ENCODE results near the gene MBIP.

DNA sequence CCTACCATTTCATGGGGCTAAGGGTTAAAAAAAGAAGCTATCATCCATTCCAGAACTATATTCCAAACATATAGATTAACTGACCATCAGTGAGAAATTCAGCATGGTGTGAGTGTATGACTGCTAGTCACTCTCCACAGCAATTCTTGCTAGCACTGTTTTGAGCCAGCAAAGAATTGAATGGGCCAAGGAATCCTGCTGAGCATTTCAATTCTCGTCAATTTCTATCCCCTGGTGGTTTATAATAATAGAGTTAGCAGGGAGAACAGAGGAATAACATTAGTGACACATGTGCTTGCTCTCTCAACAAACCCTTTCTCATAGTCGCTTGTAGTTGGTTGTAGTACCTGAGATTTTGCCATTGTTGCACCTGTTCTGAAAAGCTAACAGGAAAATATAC is 7.2 kb downstream of the MBIP start:
- TF ChIP-seq, protein P1, sequence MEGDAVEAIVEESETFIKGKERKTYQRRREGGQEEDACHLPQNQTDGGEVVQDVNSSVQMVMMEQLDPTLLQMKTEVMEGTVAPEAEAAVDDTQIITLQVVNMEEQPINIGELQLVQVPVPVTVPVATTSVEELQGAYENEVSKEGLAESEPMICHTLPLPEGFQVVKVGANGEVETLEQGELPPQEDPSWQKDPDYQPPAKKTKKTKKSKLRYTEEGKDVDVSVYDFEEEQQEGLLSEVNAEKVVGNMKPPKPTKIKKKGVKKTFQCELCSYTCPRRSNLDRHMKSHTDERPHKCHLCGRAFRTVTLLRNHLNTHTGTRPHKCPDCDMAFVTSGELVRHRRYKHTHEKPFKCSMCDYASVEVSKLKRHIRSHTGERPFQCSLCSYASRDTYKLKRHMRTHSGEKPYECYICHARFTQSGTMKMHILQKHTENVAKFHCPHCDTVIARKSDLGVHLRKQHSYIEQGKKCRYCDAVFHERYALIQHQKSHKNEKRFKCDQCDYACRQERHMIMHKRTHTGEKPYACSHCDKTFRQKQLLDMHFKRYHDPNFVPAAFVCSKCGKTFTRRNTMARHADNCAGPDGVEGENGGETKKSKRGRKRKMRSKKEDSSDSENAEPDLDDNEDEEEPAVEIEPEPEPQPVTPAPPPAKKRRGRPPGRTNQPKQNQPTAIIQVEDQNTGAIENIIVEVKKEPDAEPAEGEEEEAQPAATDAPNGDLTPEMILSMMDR (conservative IDR thresholded peaks at IDR 0.05 in 1 of 2, IDR thresholded peaks at IDR 0.05 in 1 of 2; ENCODE audit: low read depth in 1 of 2, low read length in 2 of 2): no peak
- TF ChIP-seq EZH2 (IDR thresholded peaks at IDR 0.05; ENCODE audit: low read length, missing control alignments): no peak
